Psoas muscle (tissue), 8 donors: ENCODE data around the gene CPXM2. TPM values are rescaled to one million over a fixed set of nuclear protein-coding genes. Genes with fewer than 3 reads are reported as not detected.

Source experiments
- ATAC-seq, 4 donors: fragments of 200-7000 bp; cut with Tn5 transposase; one replicate each; pipeline ENCODE4 v1.9.1; 2020; ENCODE audit warnings: moderate library complexity in 3 of 4, mild to moderate bottlenecking in 2 of 4
- DNase-seq, 2 donors: peaks; one replicate each; pipeline ENCODE4 v3.0.0-alpha.2; 2020
- H3K27ac ChIP-seq: fragments of 200-600 bp; one replicate; pipeline ENCODE4 v1.8.0; 2022
- H3K27me3 ChIP-seq, 3 donors: fragments of 200-600 bp in 1 of 3; one replicate each; pipeline versions ENCODE4 v1.6.1 to v1.8.0; 2013 to 2022; ENCODE audit warnings: low read length in 2 of 3, mild to moderate bottlenecking in 2 of 3, moderate library complexity in 1 of 3; ENCODE audit not compliant: insufficient read depth in 3 of 3
- H3K36me3 ChIP-seq, 2 donors: fragments of 200-600 bp in 1 of 2; one replicate each; pipeline versions ENCODE4 v1.6.1 to v1.8.0; 2013 to 2022; ENCODE audit warnings: low read depth in 1 of 2, mild to moderate bottlenecking in 1 of 2, moderate library complexity in 1 of 2; ENCODE audit not compliant: insufficient read depth in 1 of 2
- H3K4me1 ChIP-seq: fragments of 200-600 bp; one replicate; pipeline ENCODE4 v1.8.0; 2022
- H3K4me3 ChIP-seq: fragments of 200-600 bp; one replicate; pipeline ENCODE4 v1.8.0; 2022; ENCODE audit warnings: mild to moderate bottlenecking
- H3K9me3 ChIP-seq: fragments of 200-600 bp; one replicate; pipeline ENCODE4 v1.8.0; 2022
- WGBS, 3 donors: extraction: QIAGEN DNeasy Blood & Tissue Kit; methylation state at CpG; one replicate each; pipeline versions ENCODE4 v1.1.6 to v1.1.7; 2013; 5-methylcytosine and 5-hydroxymethylcytosine counted together
- intact Hi-C, 2 donors: fragments of 100-400 bp; cut with DNase I; formaldehyde crosslinking; loops; one replicate each; pipeline versions ENCODE4 v1.11.0 to v1.14.2; 2022
- polyA plus RNA-seq, 3 donors: library from polyadenylated mRNA; stranded (reverse); fragments of 200-250 nt; gene quantifications; one replicate each; pipeline ENCODE4 v1.2.3, GENCODE V29; 2013
- total RNA-seq, 4 donors: library from RNA; stranded (reverse); fragmentation: NEBNext Ultra II Directional in 2 of 4; extraction: Animal tissue kit (Norgen Biotek cat#: 25700) in 2 of 4; gene quantifications; one replicate each; pipeline versions ENCODE4 v1.2.1 to v1.2.4, GENCODE V29; 2021 to 2023
- TF ChIP-seq, protein P1 (sequence below): fragments of 200-600 bp; IDR thresholded peaks from one replicate; pipeline ENCODE4 v1.8.0; 2022; ENCODE audit warnings: antibody characterized with exemption
- donor health status: healthy with polysubstance abuse.
- donor health status: DM: no; HTN: no; CAD: no; lungs with moderate emphysema.
- donor health status: Bipolar disorder and iron deficiency.
- donor health status: healthy.
- donor health status: DM: yes; HTN: yes; CAD: no.
- donor health status: DM: no; HTN: no; CAD: no.
- donor health status: DM: no; HTN: no; CAD: no.
- donor health status: DM: yes; HTN: yes; CAD: no.

The CPXM2 gene
- total and polyA plus RNA-seq, 7 donors, result 0.78 to 5.2 (median 1.4) TPM

DNA sequence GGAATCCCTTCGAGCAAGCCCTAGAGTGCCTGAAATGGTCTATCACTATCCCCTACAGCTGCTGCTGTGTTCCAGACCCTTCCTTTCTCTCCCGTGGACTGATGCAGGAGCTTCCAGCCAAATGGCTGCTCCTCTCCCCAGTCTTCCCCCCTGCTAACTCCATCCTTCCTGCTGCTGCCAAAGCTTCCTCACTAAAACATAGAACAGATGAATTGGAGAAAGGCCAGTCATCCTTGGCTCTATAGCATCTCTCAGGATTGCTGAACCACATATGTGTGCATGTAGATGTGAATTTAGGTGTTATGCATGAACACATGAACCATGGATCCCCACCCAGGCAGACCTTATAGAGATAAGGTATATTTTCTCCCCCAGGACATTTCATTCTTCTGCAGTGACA lies 164.8 kb downstream of the CPXM2 start:
- TF ChIP-seq, protein P1, sequence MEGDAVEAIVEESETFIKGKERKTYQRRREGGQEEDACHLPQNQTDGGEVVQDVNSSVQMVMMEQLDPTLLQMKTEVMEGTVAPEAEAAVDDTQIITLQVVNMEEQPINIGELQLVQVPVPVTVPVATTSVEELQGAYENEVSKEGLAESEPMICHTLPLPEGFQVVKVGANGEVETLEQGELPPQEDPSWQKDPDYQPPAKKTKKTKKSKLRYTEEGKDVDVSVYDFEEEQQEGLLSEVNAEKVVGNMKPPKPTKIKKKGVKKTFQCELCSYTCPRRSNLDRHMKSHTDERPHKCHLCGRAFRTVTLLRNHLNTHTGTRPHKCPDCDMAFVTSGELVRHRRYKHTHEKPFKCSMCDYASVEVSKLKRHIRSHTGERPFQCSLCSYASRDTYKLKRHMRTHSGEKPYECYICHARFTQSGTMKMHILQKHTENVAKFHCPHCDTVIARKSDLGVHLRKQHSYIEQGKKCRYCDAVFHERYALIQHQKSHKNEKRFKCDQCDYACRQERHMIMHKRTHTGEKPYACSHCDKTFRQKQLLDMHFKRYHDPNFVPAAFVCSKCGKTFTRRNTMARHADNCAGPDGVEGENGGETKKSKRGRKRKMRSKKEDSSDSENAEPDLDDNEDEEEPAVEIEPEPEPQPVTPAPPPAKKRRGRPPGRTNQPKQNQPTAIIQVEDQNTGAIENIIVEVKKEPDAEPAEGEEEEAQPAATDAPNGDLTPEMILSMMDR, result no peak
- DNase-seq (no peak), ATAC-seq (no peak)

GRCh38 chr10:123726381-123726780 lies 165.2 kb downstream of the CPXM2 start:
- ATAC-seq, result no peak
- 49 to 68% (median 49%) methylated on average over 3 of the region's 3 CpGs for WGBS, 3 donors
- intact Hi-C loops, result no loop called here
- Histone ChIP-seq H3K36me3 (no peaks in the 10 kb centered on the region), H3K9me3 (no peaks in the 10 kb centered on the region), H3K27me3 (peaks cover 0 to 5% (median 3%) of the 10 kb centered on the region in 3 donors), H3K4me1 (no peaks in the 10 kb centered on the region), H3K4me3 (no peak overlapping the region), H3K27ac (no peak overlapping the region)
- DNase-seq, result no peak
- TF ChIP-seq, protein P1, result no peak

More for the DNA sequence above, 164.8 kb downstream of the CPXM2 start:
- H3K9me3 ChIP-seq, result no peaks in the 10 kb centered on the region
- H3K36me3 ChIP-seq, result no peaks in the 10 kb centered on the region
- H3K27ac ChIP-seq, result no peak overlapping the region
- no peaks in the 10 kb centered on the region for H3K4me1 ChIP-seq
- intact Hi-C loops, result no loop called here
- H3K4me3 ChIP-seq, result no peak overlapping the region
- 50 to 58% (median 52%) methylated on average over 2 of the region's 2 CpGs for WGBS, 3 donors
- peaks cover 0 to 5% (median 3%) of the 10 kb centered on the region in 3 donors for H3K27me3 ChIP-seq

DNA sequence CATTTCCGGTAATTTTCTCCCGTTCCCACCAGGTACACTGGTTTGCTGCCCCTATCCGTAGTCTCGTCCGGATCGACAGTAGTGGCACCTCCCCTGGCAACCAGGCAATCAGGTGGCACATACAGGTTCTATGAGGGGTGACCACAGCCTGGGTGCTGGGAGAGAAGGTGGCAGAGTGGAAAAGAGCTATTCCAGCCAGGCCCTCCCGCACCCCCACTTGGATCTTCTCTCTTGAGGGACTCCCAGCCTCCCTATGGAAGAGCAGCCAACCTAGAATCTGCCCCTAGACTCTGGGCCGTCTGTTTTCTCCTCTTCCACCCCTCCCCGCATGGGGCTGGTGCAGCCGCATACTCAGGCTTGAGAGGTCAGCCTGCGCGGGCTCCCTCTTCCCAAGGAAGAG lies 166.9 kb downstream of the CPXM2 start:
- ATAC-seq (no peak), DNase-seq (no peak)
- Histone ChIP-seq H3K27ac (no peak overlapping the region), H3K36me3 (no peaks in the 10 kb centered on the region), H3K27me3 (peaks cover 2 to 5% (median 3%) of the 10 kb centered on the region in 3 donors), H3K4me3 (no peak overlapping the region), H3K9me3 (no peaks in the 10 kb centered on the region), H3K4me1 (no peaks in the 10 kb centered on the region)
- 87 to 89% (median 88%) methylated on average over 12 of the region's 12 CpGs for WGBS, 3 donors
- TF ChIP-seq, protein P1, result no peak
- intact Hi-C loops, result no loop called here

- no peak for DNase-seq
- Histone ChIP-seq H3K36me3 (no peaks in the 10 kb centered on the region), H3K4me1 (no peaks in the 10 kb centered on the region), H3K27ac (no peak overlapping the region), H3K9me3 (no peaks in the 10 kb centered on the region), H3K4me3 (no peak overlapping the region), H3K27me3 (peaks cover 2 to 5% (median 3%) of the 10 kb centered on the region in 3 donors)
- ATAC-seq, result no peak
- TF ChIP-seq, protein P1, result no peak
- 80 to 84% (median 81%) methylated on average over 2 of the region's 2 CpGs for WGBS, 3 donors
- intact Hi-C loops, result no loop called here
These were observed 169.3 kb downstream of the CPXM2 start for GRCh38 chr10:123722351-123722750.

DNA sequence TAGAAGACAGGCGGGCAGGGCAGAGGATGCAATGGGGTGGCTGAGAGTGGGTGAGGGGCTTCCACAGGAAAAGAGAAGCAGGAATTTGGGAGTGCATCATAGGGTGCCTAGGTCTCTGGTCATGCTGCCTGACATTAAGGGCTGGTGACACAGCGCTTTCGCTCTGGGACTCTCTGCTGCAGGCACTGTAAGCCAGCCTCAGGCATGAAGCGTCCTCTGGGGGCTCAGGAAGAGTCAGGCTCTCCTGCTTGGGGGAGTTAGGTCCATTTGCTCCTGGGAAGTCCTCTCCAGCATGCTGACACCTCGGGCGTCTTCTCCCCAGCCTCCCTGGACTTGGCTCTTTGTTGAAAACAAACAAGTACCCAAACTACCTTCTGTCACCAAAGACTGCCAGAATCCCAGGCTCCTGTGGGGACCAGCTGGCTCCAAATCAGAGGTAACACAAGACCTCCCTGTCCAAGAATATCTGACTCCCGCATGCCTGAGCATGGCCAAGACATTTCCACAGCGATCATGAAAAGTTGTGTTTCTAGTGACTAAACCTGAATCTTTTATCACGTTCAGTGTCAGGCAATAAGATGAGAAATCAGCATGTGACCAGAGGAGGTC lies 170.1 kb downstream of the CPXM2 start:
- Histone ChIP-seq H3K27ac (no peak overlapping the region), H3K27me3 (peaks cover 2 to 5% (median 3%) of the 10 kb centered on the region in 3 donors), H3K36me3 (no peaks in the 10 kb centered on the region), H3K4me3 (no peak overlapping the region), H3K9me3 (no peaks in the 10 kb centered on the region), H3K4me1 (no peaks in the 10 kb centered on the region)
- DNase-seq (no peak), ATAC-seq (no peak)
- TF ChIP-seq, protein P1, result no peak
- intact Hi-C loops, result no loop called here
- 66 to 69% (median 68%) methylated on average over 9 of the region's 9 CpGs for WGBS, 3 donors
